HepG2 (cell line): Measurements from ENCODE around the gene CISD3. TPM values are rescaled to one million over a fixed set of nuclear protein-coding genes. Genes with fewer than 3 reads are reported as not detected.

Source experiments
- ATF6 ChIP-seq: sonication (generic); formaldehyde crosslinking; conservative IDR thresholded peaks from 2 replicates; pipeline ENCODE4 v1.4.0; 2020; ENCODE audit warnings: missing genetic modification reagents
- CENPT ChIP-seq: sonication (generic); formaldehyde crosslinking; IDR thresholded peaks from 2 replicates; pipeline ENCODE4 v1.8.0; 2022; ENCODE audit warnings: low read depth, mild to moderate bottlenecking, moderate library complexity, missing genetic modification reagents
- GFI1 ChIP-seq: sonication (generic); formaldehyde crosslinking; IDR thresholded peaks from 2 replicates; pipeline ENCODE4 v1.5.0; 2020; ENCODE audit warnings: missing genetic modification reagents, mild to moderate bottlenecking, borderline replicate concordance
- HDAC6 ChIP-seq: fragments of 200-600 bp; sonication (generic); IDR thresholded peaks from 2 replicates; pipeline ENCODE4 v1.7.0; 2017; ENCODE audit warnings: mild to moderate bottlenecking, antibody characterized with exemption, low read length, low read depth
- MIER2 ChIP-seq: IDR thresholded peaks from 2 replicates; pipeline ENCODE4 v1.6.1; 2016; ENCODE audit warnings: missing biosample characterization, missing genetic modification reagents
- MXI1 ChIP-seq: IDR thresholded peaks from 3 replicates; pipeline ENCODE4 v1.6.1; 2012; ENCODE audit warnings: low read depth, low read length, inconsistent platforms, borderline replicate concordance
- RXRB ChIP-seq: IDR thresholded peaks from 2 replicates; pipeline ENCODE4 v1.6.1; 2016; ENCODE audit warnings: borderline replicate concordance, missing genetic modification reagents, missing compliant biosample characterization
- TBX2 ChIP-seq: sonication (generic); formaldehyde crosslinking; IDR thresholded peaks from 2 replicates; pipeline ENCODE4 v1.5.0; 2020; ENCODE audit warnings: missing genetic modification reagents, mild to moderate bottlenecking, borderline replicate concordance
- TCF7 ChIP-seq: sonication (generic); IDR thresholded peaks from 2 replicates; pipeline ENCODE4 v1.6.1; 2016; ENCODE audit warnings: antibody characterized with exemption, low read depth
- ZBTB40 ChIP-seq, 2 experiments: fragments of 450-650 bp in 1 of 2; sonication (generic) in 1 of 2; formaldehyde crosslinking in 1 of 2; IDR thresholded peaks; 2 replicates each; pipeline versions ENCODE4 v1.6.1 to v1.8.0; 2016 to 2022; ENCODE audit warnings: antibody characterized with exemption in 1 of 2, mild to moderate bottlenecking in 1 of 2, missing genetic modification reagents in 1 of 2
- ZFP91 ChIP-seq: sonication (generic); formaldehyde crosslinking; IDR thresholded peaks from 2 replicates; pipeline ENCODE4 v1.9.0; 2022; ENCODE audit warnings: missing genetic modification reagents, mild to moderate bottlenecking, borderline replicate concordance
- polyA plus RNA-seq, 8 experiments: library from polyadenylated mRNA; depleted of rRNA in 3 of 8; stranded (reverse) in 7 of 8; unstranded in 1 of 8; fragments of >200 nt; fragmentation: Illumina TruSeq in 4 of 8; extraction: Trizol in 4 of 8; gene quantifications; 2 replicates each; pipeline versions ENCODE4 v1.2.1 to v1.2.3, GENCODE V29; 2011 to 2016; ENCODE audit warnings: low read depth in 4 of 8, missing spikeins in 1 of 8, mixed read lengths in 1 of 8; ENCODE audit not compliant: insufficient read depth in 1 of 8
- total RNA-seq, 5 experiments: library from RNA; depleted of rRNA; stranded (reverse); fragments of >200 nt; fragmentation: Illumina TruSeq; extraction: Trizol; gene quantifications; 2 replicates each; pipeline ENCODE4 v1.2.3, GENCODE V29; 2016; ENCODE audit warnings: low read depth in 1 of 5
- TF ChIP-seq, protein P1 (sequence below): sonication (generic); formaldehyde crosslinking; IDR thresholded peaks from 2 replicates; pipeline ENCODE4 v1.9.0; 2021; ENCODE audit warnings: missing genetic modification reagents, borderline replicate concordance

Gene CISD3
- total and polyA plus RNA-seq, 2 of the 13 experiments (the other 11 are each of a cell fraction or from before 2014, with no cell fraction given) = 30.0 to 34.1 TPM

- TF ChIP-seq ZBTB40 (IDR thresholded peaks at IDR 0.05) (no peak), ZBTB40 (CRISPR knock-in tag; IDR thresholded peaks at IDR 0.05) (no peak), RXRB (CRISPR knock-in tag) (no peak), HDAC6 (no peak), CENPT (CRISPR knock-in tag) (0 out of 2 replicates have a peak, but pooled peaks have one; percentile 11), GFI1 (CRISPR knock-in tag) (no peak), ATF6 (CRISPR knock-in tag) (no peak), MXI1 (0 out of 3 replicates have a peak, but pooled peaks have one; percentile 15), ZFP91 (CRISPR knock-in tag) (peak; percentile 99), MIER2 (no peak), TCF7 (peak; percentile 19; the same call in 1 of the 2 replicates), TBX2 (CRISPR knock-in tag) (no peak)
- TF ChIP-seq, protein P1, sequence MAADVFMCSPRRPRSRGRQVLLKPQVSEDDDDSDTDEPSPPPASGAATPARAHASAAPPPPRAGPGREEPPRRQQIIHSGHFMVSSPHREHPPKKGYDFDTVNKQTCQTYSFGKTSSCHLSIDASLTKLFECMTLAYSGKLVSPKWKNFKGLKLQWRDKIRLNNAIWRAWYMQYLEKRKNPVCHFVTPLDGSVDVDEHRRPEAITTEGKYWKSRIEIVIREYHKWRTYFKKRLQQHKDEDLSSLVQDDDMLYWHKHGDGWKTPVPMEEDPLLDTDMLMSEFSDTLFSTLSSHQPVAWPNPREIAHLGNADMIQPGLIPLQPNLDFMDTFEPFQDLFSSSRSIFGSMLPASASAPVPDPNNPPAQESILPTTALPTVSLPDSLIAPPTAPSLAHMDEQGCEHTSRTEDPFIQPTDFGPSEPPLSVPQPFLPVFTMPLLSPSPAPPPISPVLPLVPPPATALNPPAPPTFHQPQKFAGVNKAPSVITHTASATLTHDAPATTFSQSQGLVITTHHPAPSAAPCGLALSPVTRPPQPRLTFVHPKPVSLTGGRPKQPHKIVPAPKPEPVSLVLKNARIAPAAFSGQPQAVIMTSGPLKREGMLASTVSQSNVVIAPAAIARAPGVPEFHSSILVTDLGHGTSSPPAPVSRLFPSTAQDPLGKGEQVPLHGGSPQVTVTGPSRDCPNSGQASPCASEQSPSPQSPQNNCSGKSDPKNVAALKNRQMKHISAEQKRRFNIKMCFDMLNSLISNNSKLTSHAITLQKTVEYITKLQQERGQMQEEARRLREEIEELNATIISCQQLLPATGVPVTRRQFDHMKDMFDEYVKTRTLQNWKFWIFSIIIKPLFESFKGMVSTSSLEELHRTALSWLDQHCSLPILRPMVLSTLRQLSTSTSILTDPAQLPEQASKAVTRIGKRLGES (CRISPR knock-in tag) = no peak
These were observed 23.5 kb upstream of the CISD3 start (continued) for GRCh38 chr17:38706505-38707216.
